ENCODE data around the gene CAD. TPM values are rescaled to one million over a fixed set of nuclear protein-coding genes. Genes with fewer than 3 reads are reported as not detected.
A peak's percentile ranks its signal among the peaks of the same experiment; 100 is the strongest.
"Not testable (repeated sequence)": the region's sequence is repeated elsewhere in the genome, so short reads cannot be mapped to it uniquely, and the experiment has no call there.

The CAD gene
- total and polyA plus RNA-seq, 4 donors, result 6.3 to 23.2 (median 13.5) TPM

- H3K4me1 ChIP-seq (ENCODE audit: control insufficient read depth in 4 of 4, insufficient read depth in 4 of 4, low read length in 3 of 4); H3K27ac ChIP-seq (ENCODE audit: low read depth in 1 of 2, low read length in 2 of 2); H3K4me3 ChIP-seq (ENCODE audit: low read depth in 1 of 3, low read length in 3 of 3); H3K9me3 ChIP-seq (ENCODE audit: control insufficient read depth in 4 of 4, low read length in 3 of 4); H3K27me3 ChIP-seq (ENCODE audit: control insufficient read depth in 4 of 4, insufficient read depth in 4 of 4, low read length in 3 of 4); DNase-seq (ENCODE audit: low spot score); H3K9ac ChIP-seq (ENCODE audit: low read depth in 1 of 2, low read length in 2 of 2); H3K36me3 ChIP-seq (ENCODE audit: control insufficient read depth in 4 of 4, insufficient read depth in 3 of 4, low read depth in 1 of 4, low read length in 3 of 4): not testable (repeated sequence)
- peak in 1 of 2 donors; percentile 17 for TF ChIP-seq RXRA (IDR thresholded peaks at IDR 0.05)
- WGBS, result 48% methylated on average over 15 of the region's 15 CpGs
Measured at GRCh38 chr2:27272537-27273522, 55.7 kb downstream of the CAD start.

GRCh38 chr2:27275211-27276150 is 58.3 kb downstream of the CAD start, which contains the start of gene DNAJC5G:
Gene DNAJC5G (plus strand): TSS chr2:27275433. CDS start chr2:27276729, 1,296 bp downstream.
- Histone ChIP-seq H3K27ac (ENCODE audit: low read depth in 1 of 2, low read length in 2 of 2) (no peak within 1 kb of the TSS), H3K4me1 (ENCODE audit: control insufficient read depth in 4 of 4, insufficient read depth in 4 of 4, low read length in 3 of 4) (peaks cover 0 to 3% (median 0%) of the 10 kb centered on the region in 4 donors), H3K27me3 (ENCODE audit: control insufficient read depth in 4 of 4, insufficient read depth in 4 of 4, low read length in 3 of 4) (no peaks in the 10 kb centered on the region), H3K9me3 (ENCODE audit: control insufficient read depth in 4 of 4, low read length in 3 of 4) (no peaks in the 10 kb centered on the region), H3K9ac (ENCODE audit: low read depth in 1 of 2, low read length in 2 of 2) (no peak within 1 kb of the TSS), H3K4me3 (ENCODE audit: low read depth in 1 of 3, low read length in 3 of 3) (no peak within 1 kb of the TSS), H3K36me3 (ENCODE audit: control insufficient read depth in 4 of 4, insufficient read depth in 3 of 4, low read depth in 1 of 4, low read length in 3 of 4) (no peaks in the 10 kb centered on the region)
- DNase-seq (ENCODE audit: low spot score), result no peak
- TF ChIP-seq FOXA2 (IDR thresholded peaks at IDR 0.05) (no peak), MAX (IDR thresholded peaks at IDR 0.05) (no peak), ATF3 (IDR thresholded peaks at IDR 0.05) (no peak), HNF4G (IDR thresholded peaks at IDR 0.05) (no peak), TAF1 (conservative IDR thresholded peaks at IDR 0.05) (no peak), RAD21 (IDR thresholded peaks at IDR 0.05) (no peak), ZBTB33 (IDR thresholded peaks at IDR 0.05) (no peak), GABPA (IDR thresholded peaks at IDR 0.05 in 1 of 2, conservative IDR thresholded peaks at IDR 0.05 in 1 of 2) (no peak), FOXA1 (IDR thresholded peaks at IDR 0.05) (no peak), REST (IDR thresholded peaks at IDR 0.05) (no peak), NR2F2 (IDR thresholded peaks at IDR 0.05) (no peak), CTCF (IDR thresholded peaks at IDR 0.05; ENCODE audit: low read depth, low read length, missing input control) (no peak), HNF4A (conservative IDR thresholded peaks at IDR 0.05) (no peak), SP1 (IDR thresholded peaks at IDR 0.05) (no peak), JUND (IDR thresholded peaks at IDR 0.05) (no peak), EGR1 (IDR thresholded peaks at IDR 0.05; ENCODE audit: low read depth in 2 of 2) (no peak)
- WGBS, result 82% methylated on average over 39 of the region's 39 CpGs

All from liver (tissue), 9 donors.